HEK293 (cell line): ENCODE data around the gene NUP210.

Experiments used
- CTCF ChIA-PET: fragments of 350-600 bp; formaldehyde crosslinking; extraction: SDS; loops from one replicate; lab custom pipeline; 2021; ENCODE audit warnings: antibody characterized with exemption; lab: Yijun Ruan, JAX
- POLR2A ChIA-PET: fragments of 300-600 bp; formaldehyde crosslinking; extraction: SDS; loops from one replicate; lab custom pipeline; 2020; ENCODE audit warnings: antibody characterized with exemption, inconsistent platforms; lab: Yijun Ruan, JAX
- H3K27ac ChIP-seq: fragments of 200-500 bp; sonication (Bioruptor generic); 2 replicates; pipeline ENCODE4 v1.5.1; 2014; ENCODE audit warnings: low read depth, low read length, control low read depth, inconsistent platforms; ENCODE audit errors: extremely low read depth
- H3K36me3 ChIP-seq, 2 experiments: fragments of 200-500 bp in 1 of 2; sonication (Bioruptor generic) in 1 of 2; 1 replicate in 1 of 2; 2 replicates in 1 of 2; pipeline ENCODE4 v1.5.1; 2014 to 2017; ENCODE audit warnings: inconsistent platforms in 2 of 2, low read length in 2 of 2; ENCODE audit not compliant: control insufficient read depth in 2 of 2, insufficient read depth in 1 of 2
- H3K4me1 ChIP-seq: fragments of 200-500 bp; sonication (Bioruptor generic); 2 replicates; pipeline ENCODE4 v1.5.1; 2014; ENCODE audit warnings: mild to moderate bottlenecking, low read length, inconsistent platforms; ENCODE audit not compliant: control insufficient read depth, insufficient read depth
- H3K4me3 ChIP-seq: 2 replicates; pipeline ENCODE4 v1.5.1; 2011; ENCODE audit warnings: low read depth, mild to moderate bottlenecking, control low read depth, low read length, moderate library complexity
- H3K9me3 ChIP-seq: fragments of 200-500 bp; sonication (Bioruptor generic); 2 replicates; pipeline ENCODE4 v1.5.1; 2014; ENCODE audit warnings: low read depth, low read length, inconsistent platforms; ENCODE audit not compliant: control insufficient read depth, insufficient read depth
- HOXC10 ChIP-seq: sonication (generic); formaldehyde crosslinking; IDR thresholded peaks from 2 replicates; pipeline ENCODE4 v1.8.1; 2023; ENCODE audit warnings: mild to moderate bottlenecking, missing genetic modification reagents
- HOXD13 ChIP-seq: sonication (generic); formaldehyde crosslinking; IDR thresholded peaks from 2 replicates; pipeline ENCODE4 v1.8.0; 2022; ENCODE audit warnings: missing genetic modification reagents, borderline replicate concordance
- PRDM10 ChIP-seq: fragments of 450-650 bp; formaldehyde crosslinking; IDR thresholded peaks from 2 replicates; pipeline ENCODE4 v1.5.1; 2016; ENCODE audit warnings: missing biosample characterization, missing genetic modification characterization
- RBAK ChIP-seq: fragments of 450-650 bp; formaldehyde crosslinking; IDR thresholded peaks from 2 replicates; pipeline ENCODE4 v1.5.1; 2016; ENCODE audit warnings: missing biosample characterization, missing genetic modification characterization
- SCRT2 ChIP-seq: fragments of 450-650 bp; formaldehyde crosslinking; IDR thresholded peaks from 2 replicates; pipeline ENCODE4 v1.5.1; 2016; ENCODE audit warnings: missing biosample characterization, missing genetic modification characterization
- SP2 ChIP-seq: fragments of 450-650 bp; formaldehyde crosslinking; IDR thresholded peaks from 2 replicates; pipeline ENCODE4 v1.5.1; 2016; ENCODE audit warnings: missing biosample characterization, missing genetic modification characterization
- TCF7L2 ChIP-seq: IDR thresholded peaks from 2 replicates; pipeline ENCODE4 v1.6.1; 2011; ENCODE audit warnings: low read depth, mild to moderate bottlenecking, inconsistent platforms, low read length, moderate library complexity, borderline replicate concordance
- TSHZ1 ChIP-seq: fragments of 450-650 bp; formaldehyde crosslinking; IDR thresholded peaks from 2 replicates; pipeline ENCODE4 v1.5.1; 2016; ENCODE audit warnings: missing biosample characterization, missing genetic modification characterization, borderline replicate concordance
- YY2 ChIP-seq: fragments of 450-650 bp; formaldehyde crosslinking; IDR thresholded peaks from 2 replicates; pipeline ENCODE4 v1.5.1; 2016; ENCODE audit warnings: missing biosample characterization, missing genetic modification characterization
- ZBTB26 ChIP-seq: fragments of 450-650 bp; formaldehyde crosslinking; optimal IDR thresholded peaks from 2 replicates; pipeline ENCODE3; 2016; ENCODE audit warnings: missing biosample characterization, mild to moderate bottlenecking, missing genetic modification characterization
- ZNF221 ChIP-seq: fragments of 450-650 bp; formaldehyde crosslinking; IDR thresholded peaks from 2 replicates; pipeline ENCODE4 v1.5.1; 2017; ENCODE audit warnings: missing biosample characterization, missing genetic modification characterization, borderline replicate concordance
- ZNF335 ChIP-seq: fragments of 450-650 bp; formaldehyde crosslinking; conservative IDR thresholded peaks from 2 replicates; pipeline ENCODE4 v1.5.1; 2016; ENCODE audit warnings: missing biosample characterization, missing genetic modification characterization
- ZNF544 ChIP-seq: fragments of 450-650 bp; formaldehyde crosslinking; IDR thresholded peaks from 2 replicates; pipeline ENCODE4 v1.5.0; 2017; ENCODE audit warnings: missing biosample characterization, missing genetic modification characterization
- ZNF580 ChIP-seq: fragments of 450-650 bp; formaldehyde crosslinking; IDR thresholded peaks from 2 replicates; pipeline ENCODE4 v1.5.1; 2016; ENCODE audit warnings: missing biosample characterization, missing genetic modification characterization
- ZNF585B ChIP-seq: fragments of 450-650 bp; formaldehyde crosslinking; IDR thresholded peaks from 2 replicates; pipeline ENCODE4 v1.5.1; 2016; ENCODE audit warnings: missing biosample characterization, missing genetic modification characterization
- ZNF664 ChIP-seq: fragments of 450-650 bp; formaldehyde crosslinking; IDR thresholded peaks from 2 replicates; pipeline ENCODE4 v1.5.1; 2016; ENCODE audit warnings: missing biosample characterization, missing genetic modification characterization
- ZNF76 ChIP-seq: fragments of 450-650 bp; formaldehyde crosslinking; IDR thresholded peaks from 2 replicates; pipeline ENCODE4; 2016; ENCODE audit warnings: low read depth, missing biosample characterization, missing genetic modification characterization, borderline replicate concordance
- ZSCAN30 ChIP-seq: fragments of 450-650 bp; IDR thresholded peaks from 2 replicates; pipeline ENCODE4 v1.5.1; 2018; ENCODE audit warnings: missing biosample characterization, mild to moderate bottlenecking, missing genetic modification characterization, moderate library complexity

Gene NUP210

GRCh38 chr3:13371100-13372075 lies 48.7 kb downstream of the NUP210 start:
- Histone ChIP-seq H3K27ac (no peak overlapping the region), H3K4me3 (no peak overlapping the region), H3K4me1 (no peaks in the 10 kb centered on the region), H3K36me3 (peaks cover 19 to 85% of the 10 kb centered on the region in 2 experiments; a peak in 2 of 3 replicates), H3K9me3 (no peaks in the 10 kb centered on the region)
- TF ChIP-seq ZNF585B (tag by site-specific recombination) = no peak
- no peak for TF ChIP-seq ZBTB26 (tag by site-specific recombination)
- TF ChIP-seq ZNF76 (tag by site-specific recombination) = no peak
- no peak for TF ChIP-seq SP2 (tag by site-specific recombination)
- no peak for TF ChIP-seq ZNF544 (tag by site-specific recombination)
- TF ChIP-seq SCRT2 (tag by site-specific recombination) = no peak
- CTCF ChIA-PET = no interaction called here
- POLR2A ChIA-PET = no interaction called here

- ChIA-PET POLR2A (no interaction called here), CTCF (no interaction called here)
- H3K36me3 ChIP-seq = peaks cover 19 to 82% of the 10 kb centered on the region in 2 experiments; a peak in 2 of 3 replicates
- H3K4me3 ChIP-seq = no peak overlapping the region
- no peaks in the 10 kb centered on the region for H3K9me3 ChIP-seq
- TF ChIP-seq ZNF221 (no peak), TSHZ1 (tag by site-specific recombination) (no peak), YY2 (no peak), ZNF664 (no peak), HOXC10 (no peak), ZNF580 (tag by site-specific recombination) (no peak), RBAK (tag by site-specific recombination) (no peak), PRDM10 (tag by site-specific recombination) (no peak), ZNF335 (tag by site-specific recombination) (no peak), ZSCAN30 (tag by site-specific recombination) (no peak), TCF7L2 (no peak), ZNF585B (tag by site-specific recombination) (no peak), HOXD13 (CRISPR knock-in tag) (no peak)
- no peak overlapping the region for H3K27ac ChIP-seq
- H3K4me1 ChIP-seq = no peaks in the 10 kb centered on the region
Measured at GRCh38 chr3:13370609-13371008, 49.5 kb downstream of the NUP210 start.
